Parathyroid adenoma (tissue), 2 donors: ENCODE results near the gene TNNT3.

Experiments used
- H2AFZ ChIP-seq: fragments of 300-600 bp; sonication (generic); one replicate; pipeline ENCODE4 v1.7.0; 2017; ENCODE audit warnings: antibody characterized with exemption, mild to moderate bottlenecking
- H3K27ac ChIP-seq: fragments of 300-600 bp; sonication (generic); one replicate; pipeline ENCODE4 v1.7.0; 2017
- H3K27me3 ChIP-seq: fragments of 300-600 bp; sonication (generic); one replicate; pipeline ENCODE4 v1.7.0; 2017; ENCODE audit warnings: low read length; ENCODE audit not compliant: control insufficient read depth, insufficient read depth
- H3K36me3 ChIP-seq: fragments of 300-600 bp; sonication (generic); one replicate; pipeline ENCODE4 v1.7.0; 2017; ENCODE audit warnings: low read length; ENCODE audit not compliant: control insufficient read depth, insufficient read depth
- H3K4me1 ChIP-seq: fragments of 300-600 bp; sonication (generic); one replicate; pipeline ENCODE4 v1.7.0; 2017; ENCODE audit warnings: control low read depth
- H3K4me2 ChIP-seq: fragments of 300-600 bp; sonication (generic); one replicate; pipeline ENCODE4 v1.7.0; 2017; ENCODE audit warnings: low read length
- H3K4me3 ChIP-seq: fragments of 300-600 bp; sonication (generic); one replicate; pipeline ENCODE4 v1.7.0; 2017; ENCODE audit warnings: low read depth, low read length
- H3K79me2 ChIP-seq: fragments of 300-600 bp; sonication (generic); one replicate; pipeline ENCODE4 v1.7.0; 2017; ENCODE audit warnings: control low read depth
- H3K9ac ChIP-seq: fragments of 300-600 bp; sonication (generic); one replicate; pipeline ENCODE4 v1.7.0; 2017; ENCODE audit warnings: mild to moderate bottlenecking
- H3K9me3 ChIP-seq: fragments of 300-600 bp; sonication (generic); one replicate; pipeline ENCODE4 v1.7.0; 2017; ENCODE audit warnings: low read length; ENCODE audit not compliant: control insufficient read depth
- CTCF ChIP-seq: fragments of 300-600 bp; sonication (generic); IDR thresholded peaks from one replicate; pipeline ENCODE4 v1.7.0; 2017; ENCODE audit warnings: antibody characterized with exemption, mild to moderate bottlenecking
- donor health status: primary hyperparathyroidism.

Gene TNNT3

DNA sequence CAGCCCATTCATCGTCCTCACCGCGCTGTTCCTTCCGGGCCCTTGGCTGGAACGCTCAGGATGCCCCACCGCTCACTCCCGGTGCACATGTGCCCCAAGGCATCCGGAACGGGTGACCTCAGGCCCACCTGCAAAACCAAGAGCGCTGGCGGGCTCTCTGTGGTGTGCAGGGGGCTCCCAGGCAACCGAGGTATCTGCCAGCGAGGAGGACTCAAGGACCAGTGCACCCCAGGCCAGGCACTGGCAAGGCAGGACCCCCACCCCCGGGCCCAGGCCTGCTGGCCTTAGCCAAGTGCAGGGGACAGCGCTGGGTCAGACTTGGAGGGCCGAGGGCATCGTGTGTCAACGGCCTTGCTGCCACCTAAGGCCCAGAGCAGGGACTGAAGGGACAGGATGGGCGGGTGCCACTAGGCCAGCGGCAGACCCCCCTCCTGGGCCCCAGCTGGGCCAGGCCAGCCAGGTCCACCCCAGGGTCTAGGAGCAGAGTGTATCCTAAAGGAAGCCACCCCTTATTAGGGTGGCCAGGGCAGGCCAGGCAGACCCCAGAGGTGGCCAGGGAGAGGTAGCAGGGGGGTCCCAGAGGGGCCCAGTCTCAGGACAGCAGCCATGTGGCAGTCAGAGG lies 8.5 kb downstream of the TNNT3 start:
- Histone ChIP-seq H3K4me1 (no peaks in the 10 kb centered on the region), H3K4me3 (no peak overlapping the region), H3K27me3 (no peaks in the 10 kb centered on the region), H3K79me2 (no peaks in the 10 kb centered on the region), H3K9me3 (no peaks in the 10 kb centered on the region), H3K4me2 (no peak overlapping the region), H2AFZ (no peak overlapping the region), H3K27ac (no peak overlapping the region), H3K9ac (no peak overlapping the region), H3K36me3 (no peaks in the 10 kb centered on the region)
- TF ChIP-seq CTCF = no peak

DNA sequence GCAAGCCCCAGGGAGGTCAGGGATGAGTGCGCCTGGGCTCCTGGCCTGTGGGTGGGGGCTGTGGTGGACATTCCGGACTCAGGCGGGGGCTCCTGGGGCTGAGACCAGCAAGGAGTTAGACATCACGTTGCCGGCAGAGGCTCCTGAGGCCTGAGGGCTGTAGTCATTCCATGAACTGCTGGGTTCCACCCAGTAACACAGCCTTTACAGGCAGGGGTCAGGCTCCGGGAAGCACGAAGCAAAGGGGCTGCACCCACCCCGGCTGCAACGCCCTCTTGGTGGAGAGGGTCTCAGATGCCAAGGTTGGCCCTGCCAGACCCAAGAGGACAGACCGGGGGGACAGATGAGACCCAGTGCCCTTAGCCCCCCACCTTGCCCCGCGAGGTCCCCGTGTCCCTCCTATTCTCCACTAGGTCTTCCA lies 9.0 kb downstream of the TNNT3 start:
- H3K4me3 ChIP-seq = no peak overlapping the region
- no peak overlapping the region for H2AFZ ChIP-seq
- H3K27ac ChIP-seq = no peak overlapping the region
- no peaks in the 10 kb centered on the region for H3K79me2 ChIP-seq
- H3K36me3 ChIP-seq = no peaks in the 10 kb centered on the region
- no peak overlapping the region for H3K4me2 ChIP-seq
- H3K9me3 ChIP-seq = no peaks in the 10 kb centered on the region
- no peaks in the 10 kb centered on the region for H3K4me1 ChIP-seq
- no peak for TF ChIP-seq CTCF
- H3K27me3 ChIP-seq = no peaks in the 10 kb centered on the region
- H3K9ac ChIP-seq = no peak overlapping the region

- H2AFZ ChIP-seq = no peak overlapping the region
- no peaks in the 10 kb centered on the region for H3K36me3 ChIP-seq
- H3K9me3 ChIP-seq = no peaks in the 10 kb centered on the region
- no peaks in the 10 kb centered on the region for H3K4me1 ChIP-seq
- no peak overlapping the region for H3K9ac ChIP-seq
- no peak for TF ChIP-seq CTCF
- no peaks in the 10 kb centered on the region for H3K79me2 ChIP-seq
- no peak overlapping the region for H3K27ac ChIP-seq
- no peak overlapping the region for H3K4me3 ChIP-seq
- no peak overlapping the region for H3K4me2 ChIP-seq
- H3K27me3 ChIP-seq = no peaks in the 10 kb centered on the region
Measured at GRCh38 chr11:1928891-1929541, 9.5 kb downstream of the TNNT3 start.

DNA sequence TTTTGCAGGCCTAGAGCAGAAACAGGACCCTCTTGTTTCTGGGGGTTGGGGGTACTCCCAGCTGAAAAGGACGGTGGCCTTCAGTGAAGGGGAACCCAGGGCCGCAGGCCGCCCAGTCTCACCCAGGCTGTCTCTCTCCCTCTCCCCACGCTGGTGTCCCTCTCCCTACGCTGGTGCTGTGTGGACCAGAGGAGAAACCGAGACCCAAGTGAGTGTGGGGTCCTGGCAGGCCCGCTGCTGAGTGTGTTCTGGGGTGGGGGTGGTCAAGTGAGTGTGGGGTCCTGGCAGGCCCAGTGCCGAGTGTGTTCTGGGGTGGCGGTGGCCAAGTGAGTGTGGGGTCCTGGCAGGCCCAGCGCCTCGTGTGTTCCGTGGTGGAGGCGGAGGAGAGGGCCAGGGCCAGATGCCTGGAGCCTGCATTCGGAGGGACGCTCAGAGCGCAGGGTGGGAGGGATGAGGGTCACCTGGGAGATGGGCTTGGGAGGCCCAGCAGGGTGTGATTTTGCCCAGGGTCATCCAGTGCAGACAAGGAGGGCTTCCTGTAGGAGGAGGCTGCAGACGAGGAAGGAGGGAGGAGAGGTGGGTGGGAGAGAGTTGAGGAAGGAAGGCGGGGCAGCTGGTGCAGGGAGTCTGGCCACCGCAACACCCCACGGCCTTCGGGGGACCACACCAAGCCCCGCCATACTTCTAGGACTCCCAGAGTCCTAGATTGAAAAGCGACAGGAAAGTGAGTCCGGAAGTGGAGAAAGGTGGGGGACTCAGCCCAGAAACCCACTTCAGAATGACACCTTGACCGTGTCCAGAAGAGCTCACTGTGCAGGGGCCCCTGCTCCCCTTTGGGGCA lies 10.3 kb downstream of the TNNT3 start:
- Histone ChIP-seq H2AFZ (no peak overlapping the region), H3K9me3 (no peaks in the 10 kb centered on the region), H3K27ac (no peak overlapping the region), H3K79me2 (no peaks in the 10 kb centered on the region), H3K4me2 (no peak overlapping the region), H3K9ac (no peak overlapping the region), H3K4me1 (no peaks in the 10 kb centered on the region), H3K36me3 (no peaks in the 10 kb centered on the region), H3K4me3 (no peak overlapping the region), H3K27me3 (no peaks in the 10 kb centered on the region)
- TF ChIP-seq CTCF = no peak
